Central memory CD4-positive, alpha-beta T cell (primary cell): ENCODE data around the gene DNM1.

Source experiments
- DNase-seq: peaks from one replicate; pipeline ENCODE4 v3.0.0; 2022

DNM1 gene

GRCh38 chr9:128280084-128280622, 77.0 kb downstream of the DNM1 start:
- no peak for DNase-seq

GRCh38 chr9:128282500-128282899, 79.3 kb downstream of the DNM1 start:
- DNase-seq: no peak

- DNase-seq: no peak
These were observed 82.0 kb downstream of the DNM1 start for GRCh38 chr9:128285033-128285784.

GRCh38 chr9:128286440-128286839, 83.3 kb downstream of the DNM1 start:
- DNase-seq: no peak

- no peak for DNase-seq
These were observed 85.3 kb downstream of the DNM1 start for GRCh38 chr9:128288273-128289004.

GRCh38 chr9:128292009-128292408, 88.8 kb downstream of the DNM1 start:
- no peak for DNase-seq

- no peak for DNase-seq
These were observed 89.9 kb downstream of the DNM1 start for GRCh38 chr9:128293091-128293490.

- DNase-seq: no peak
These were observed 91.0 kb downstream of the DNM1 start for GRCh38 chr9:128294142-128294541.

GRCh38 chr9:128296340-128297220, 93.4 kb downstream of the DNM1 start:
- no peak for DNase-seq

GRCh38 chr9:128297221-128297773, 94.1 kb downstream of the DNM1 start:
- no peak for DNase-seq

GRCh38 chr9:128298535-128299482, 95.6 kb downstream of the DNM1 start:
- no peak for DNase-seq

GRCh38 chr9:128304136-128304970, 101.2 kb downstream of the DNM1 start:
- DNase-seq: no peak
